ENCODE results near the gene WFIKKN1. TPM values are rescaled to one million over a fixed set of nuclear protein-coding genes. Genes with fewer than 3 reads are reported as not detected.

WFIKKN1 gene
- total and polyA plus RNA-seq, 2 of the 4 experiments (the other 2 are of a cell fraction): 0.10 TPM; not detected in 1

- Histone ChIP-seq H3K14ac (replicated peaks; ENCODE audit: low read depth, low read length) (no peak overlapping the region), H3K4me1 (ENCODE audit: control insufficient read depth, insufficient read depth, low read length) (no peaks in the 10 kb centered on the region), H3K4ac (ENCODE audit: low read depth, low read length) (no peak overlapping the region), H3K27me3 (ENCODE audit: control insufficient read depth, insufficient read depth, low read length) (no peaks in the 10 kb centered on the region), H2AFZ (replicated peaks; ENCODE audit: low read length, poor library complexity) (no peak overlapping the region), H3K4me2 (ENCODE audit: low read depth, low read length) (no peak overlapping the region), H2BK120ac (ENCODE audit: low read depth, low read length) (no peak overlapping the region), H2BK15ac (ENCODE audit: low read depth, low read length) (no peak overlapping the region), H4K8ac (ENCODE audit: low read depth in 2 of 2, low read length in 2 of 2) (no peak overlapping the region), H3K27ac (ENCODE audit: insufficient read depth, low read length) (no peak overlapping the region), H3K79me1 (ENCODE audit: low read depth in 1 of 2, low read length in 2 of 2) (peaks cover 16 to 40% of the 10 kb centered on the region in 2 experiments), H3K23ac (ENCODE audit: low read depth, low read length) (no peak overlapping the region), H3K36me3 (ENCODE audit: control insufficient read depth, insufficient read depth, low read length) (peaks cover 5% of the 10 kb centered on the region; the same call in 1 of the 2 replicates), H3K9me3 (ENCODE audit: control insufficient read depth, insufficient read depth, low read length) (no peaks in the 10 kb centered on the region; the same call in 1 of the 2 replicates), H2BK5ac (ENCODE audit: low read depth, low read length, poor library complexity, severe bottlenecking) (no peak overlapping the region), H2AK9ac (replicated peaks; ENCODE audit: low read depth, low read length, poor library complexity) (no peak overlapping the region), H3K9ac (ENCODE audit: low read depth, low read length) (no peak overlapping the region), H3K9me1 (ENCODE audit: insufficient read depth, low read length) (peaks cover 4% of the 10 kb centered on the region; the same call in 1 of the 2 replicates), H4K5ac (ENCODE audit: low read depth, low read length) (no peak overlapping the region), H4K20me1 (ENCODE audit: insufficient read depth, low read length) (peaks cover 22% of the 10 kb centered on the region), H3K56ac (ENCODE audit: extremely low read depth, insufficient read depth, low read length) (no peak overlapping the region), H4K91ac (ENCODE audit: insufficient read depth, low read depth, low read length) (no peak overlapping the region), H2AK5ac (ENCODE audit: low read depth, low read length) (no peak overlapping the region), H3K4me3 (ENCODE audit: insufficient read depth, low read depth, low read length) (no peak overlapping the region), H3K18ac (ENCODE audit: low read depth, low read length) (no peak overlapping the region), H2BK20ac (ENCODE audit: low read depth, low read length) (no peak overlapping the region)
- intact Hi-C loops (cut with micrococcal nuclease) (no loop called here), in situ Hi-C loops (cut with MboI; ENCODE audit: low sequenced_read_pairs) (no loop called here), dilution Hi-C loops (cut with HindIII; ENCODE audit: low sequenced_read_pairs, unreplicated experiment) (no loop called here)
- no peak for DNase-seq
- CTCF ChIA-PET: no interaction called here
- ATAC-seq (ENCODE audit: low read depth): no peak
- TF ChIP-seq USF2 (IDR thresholded peaks at IDR 0.05; ENCODE audit: low read depth, low read length): no peak
- no peak for TF ChIP-seq RCOR1 (IDR thresholded peaks at IDR 0.05; ENCODE audit: insufficient replicate concordance, low read length)
- TF ChIP-seq SMC3 (IDR thresholded peaks at IDR 0.05; ENCODE audit: low read depth, low read length): no peak
- no peak for TF ChIP-seq ELK1 (IDR thresholded peaks at IDR 0.05; ENCODE audit: borderline replicate concordance, low read depth, low read length)
- no peak for TF ChIP-seq CEBPB (IDR thresholded peaks at IDR 0.05; ENCODE audit: low read depth, low read length)
- TF ChIP-seq MXI1 (IDR thresholded peaks at IDR 0.05; ENCODE audit: borderline replicate concordance, low read depth, low read length): no peak
- no peak for TF ChIP-seq RFX5 (IDR thresholded peaks at IDR 0.05; ENCODE audit: low read depth, low read length)
- no peak for TF ChIP-seq MAZ (IDR thresholded peaks at IDR 0.05; ENCODE audit: borderline replicate concordance, low read depth, low read length)
- TF ChIP-seq FOS (IDR thresholded peaks at IDR 0.05; ENCODE audit: low read depth, low read length): no peak
- TF ChIP-seq RAD21 (IDR thresholded peaks at IDR 0.05; ENCODE audit: low read length): no peak
- no peak for TF ChIP-seq NFE2L2 (IDR thresholded peaks at IDR 0.05; ENCODE audit: low read depth, low read length)
- no peak for TF ChIP-seq MAFK (IDR thresholded peaks at IDR 0.05; ENCODE audit: low read depth, low read length)
- TF ChIP-seq CHD1 (IDR thresholded peaks at IDR 0.05; ENCODE audit: low read depth, low read length): no peak
- no peak for TF ChIP-seq CTCF (conservative IDR thresholded peaks at IDR 0.05; ENCODE audit: low read depth, low read length)
- no peak for TF ChIP-seq POLR2A (IDR thresholded peaks at IDR 0.05; ENCODE audit: low read depth, low read length)
- no peak for TF ChIP-seq BHLHE40 (IDR thresholded peaks at IDR 0.05; ENCODE audit: low read depth, low read length)
- BruUV-seq (replicated peaks): no TSS peak
- POLR2A ChIA-PET (ENCODE audit: unreplicated experiment): no interaction called here
- WGBS, 2 experiments (ENCODE audit: extremely low coverage in 2 of 2, insufficient read length in 1 of 2): 96% methylated on average over 10 of the region's 14 CpGs; no CpG with 5 or more reads in 1 of the 2 experiments
These were observed 20.8 kb upstream of the WFIKKN1 start for GRCh38 chr16:609984-610383.
